ENCODE results near the gene FAM83C. TPM values are rescaled to one million over a fixed set of nuclear protein-coding genes. Genes with fewer than 3 reads are reported as not detected.
A peak's percentile ranks its signal among the peaks of the same experiment; 100 is the strongest.
"Not testable (repeated sequence)": the region's sequence is repeated elsewhere in the genome, so short reads cannot be mapped to it uniquely, and the experiment has no call there.

FAM83C gene
- polyA plus RNA-seq, 3 donors from 2014 or later: not detected

DNA sequence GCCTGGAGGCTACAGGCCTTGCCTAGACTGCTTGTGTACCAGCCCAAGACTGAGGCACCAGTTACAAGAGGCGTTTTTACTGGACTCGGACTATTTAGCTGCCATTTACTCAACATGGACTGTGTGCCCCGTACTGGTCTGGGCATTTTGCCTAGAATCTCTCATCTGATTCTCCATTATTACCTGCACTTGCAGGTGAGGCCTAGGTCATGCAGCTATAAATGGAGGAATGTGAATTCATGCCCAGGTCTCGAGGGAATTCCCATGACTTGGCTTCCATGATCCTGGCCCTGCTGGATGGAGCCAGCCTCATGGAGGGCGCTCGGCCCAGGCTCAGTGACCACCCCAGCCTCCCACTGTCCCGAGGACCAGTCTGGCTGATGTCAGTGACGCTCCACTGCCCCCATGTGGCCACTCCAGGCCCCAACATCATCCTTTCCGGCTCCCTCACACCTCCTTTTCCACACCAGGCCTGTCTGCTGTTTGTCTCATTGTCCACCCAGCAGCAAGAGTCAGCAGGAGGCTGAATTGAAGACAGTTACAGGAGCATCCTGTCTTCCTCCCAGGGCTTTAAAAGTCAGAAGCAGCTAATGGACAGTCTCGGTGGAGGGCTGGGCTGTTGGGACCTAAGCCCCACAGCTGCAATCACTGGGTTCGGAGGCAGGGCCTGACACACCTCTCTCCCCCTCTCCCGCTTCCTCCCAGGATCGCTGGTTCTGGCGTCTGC lies 23.0 kb downstream of the FAM83C start:
- DNase-seq: peak; percentile 49 to 61 (median 56)
- Mint-ChIP-seq H3K9me3 (no peaks in the 10 kb centered on the region), H3K36me3 (peaks cover 0 to 16% (median 7%) of the 10 kb centered on the region in 3 donors), H3K4me3 (no peak overlapping the region), H3K27ac (peak overlapping the region in 4 of 6 donors; percentile 34 to 80 (median 74)), H3K27me3 (ENCODE audit: low read depth in 3 of 3) (peaks cover 0 to 4% (median 2%) of the 10 kb centered on the region in 3 donors), H3K4me1 (peaks cover 4 to 7% of the 10 kb centered on the region in 2 donors)

- DNase-seq: no peak
- peaks cover 4 to 6% of the 10 kb centered on the region in 2 donors for H3K4me1 Mint-ChIP-seq
- peak overlapping the region in 3 of 6 donors; percentile 6 to 10 (median 8) for H3K27ac Mint-ChIP-seq
- H3K36me3 Mint-ChIP-seq: peaks cover 0 to 20% (median 7%) of the 10 kb centered on the region in 3 donors
- peaks cover 0 to 4% (median 0%) of the 10 kb centered on the region in 3 donors for H3K27me3 Mint-ChIP-seq (ENCODE audit: low read depth in 3 of 3)
- H3K4me3 Mint-ChIP-seq: no peak overlapping the region
- H3K9me3 Mint-ChIP-seq: no peaks in the 10 kb centered on the region
Measured at GRCh38 chr20:35267092-35267491, 25.1 kb downstream of the FAM83C start.

- peaks cover 0 to 2% (median 0%) of the 10 kb centered on the region in 3 donors for H3K27me3 Mint-ChIP-seq (ENCODE audit: low read depth in 3 of 3)
- H3K4me3 Mint-ChIP-seq: no peak overlapping the region
- DNase-seq: no peak
- peaks cover 4 to 6% of the 10 kb centered on the region in 2 donors for H3K4me1 Mint-ChIP-seq
- no peak overlapping the region for H3K27ac Mint-ChIP-seq
- peaks cover 0 to 16% (median 3%) of the 10 kb centered on the region in 3 donors for H3K36me3 Mint-ChIP-seq
- H3K9me3 Mint-ChIP-seq: no peaks in the 10 kb centered on the region
Measured at GRCh38 chr20:35264755-35265154, 27.5 kb downstream of the FAM83C start.

DNA sequence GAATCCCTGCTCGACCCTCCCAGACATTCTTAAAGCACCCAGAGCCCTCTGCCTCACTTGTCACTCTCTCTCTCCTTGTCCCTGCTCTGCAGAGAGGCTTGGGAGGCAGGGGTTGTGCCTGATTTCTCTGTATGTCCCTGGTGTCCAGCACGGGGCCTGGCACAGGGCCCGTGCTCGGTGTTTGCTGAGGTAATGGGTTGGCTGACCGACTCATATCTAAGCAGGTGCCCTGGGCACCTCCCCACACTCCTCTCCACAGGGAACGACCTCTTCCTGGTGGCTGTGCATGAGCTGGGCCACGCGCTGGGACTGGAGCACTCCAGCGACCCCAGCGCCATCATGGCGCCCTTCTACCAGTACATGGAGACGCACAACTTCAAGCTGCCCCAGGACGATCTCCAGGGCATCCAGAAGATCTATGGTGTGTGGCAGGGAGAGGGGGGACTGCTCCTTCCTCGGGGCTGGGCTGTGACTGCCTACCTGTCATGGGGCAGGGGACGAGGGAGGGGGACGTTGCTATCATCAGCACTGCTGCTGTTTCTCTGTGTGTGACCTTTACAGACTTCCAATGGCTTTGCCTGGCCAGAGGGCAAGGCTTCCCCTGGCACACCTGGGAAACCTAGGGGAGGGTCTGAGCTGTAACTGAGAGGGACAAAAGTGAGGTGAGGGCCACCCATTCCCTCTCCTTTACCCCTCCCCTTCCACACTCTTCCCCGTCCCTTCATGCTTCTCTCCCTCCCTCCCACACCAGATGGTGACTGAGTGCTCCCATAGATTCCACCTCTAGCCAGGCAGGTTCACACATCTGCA lies 28.5 kb downstream of the FAM83C start:
- DNase-seq: no peak
- H3K36me3 Mint-ChIP-seq: peaks cover 0 to 19% (median 3%) of the 10 kb centered on the region in 3 donors
- H3K27me3 Mint-ChIP-seq (ENCODE audit: low read depth in 3 of 3): no peaks in the 10 kb centered on the region
- peaks cover 2 to 4% of the 10 kb centered on the region in 2 donors for H3K4me1 Mint-ChIP-seq
- H3K9me3 Mint-ChIP-seq: no peaks in the 10 kb centered on the region
- no peak overlapping the region for H3K4me3 Mint-ChIP-seq
- H3K27ac Mint-ChIP-seq: peak overlapping the region in 4 of 6 donors; percentile 26 to 58 (median 47)

DNA sequence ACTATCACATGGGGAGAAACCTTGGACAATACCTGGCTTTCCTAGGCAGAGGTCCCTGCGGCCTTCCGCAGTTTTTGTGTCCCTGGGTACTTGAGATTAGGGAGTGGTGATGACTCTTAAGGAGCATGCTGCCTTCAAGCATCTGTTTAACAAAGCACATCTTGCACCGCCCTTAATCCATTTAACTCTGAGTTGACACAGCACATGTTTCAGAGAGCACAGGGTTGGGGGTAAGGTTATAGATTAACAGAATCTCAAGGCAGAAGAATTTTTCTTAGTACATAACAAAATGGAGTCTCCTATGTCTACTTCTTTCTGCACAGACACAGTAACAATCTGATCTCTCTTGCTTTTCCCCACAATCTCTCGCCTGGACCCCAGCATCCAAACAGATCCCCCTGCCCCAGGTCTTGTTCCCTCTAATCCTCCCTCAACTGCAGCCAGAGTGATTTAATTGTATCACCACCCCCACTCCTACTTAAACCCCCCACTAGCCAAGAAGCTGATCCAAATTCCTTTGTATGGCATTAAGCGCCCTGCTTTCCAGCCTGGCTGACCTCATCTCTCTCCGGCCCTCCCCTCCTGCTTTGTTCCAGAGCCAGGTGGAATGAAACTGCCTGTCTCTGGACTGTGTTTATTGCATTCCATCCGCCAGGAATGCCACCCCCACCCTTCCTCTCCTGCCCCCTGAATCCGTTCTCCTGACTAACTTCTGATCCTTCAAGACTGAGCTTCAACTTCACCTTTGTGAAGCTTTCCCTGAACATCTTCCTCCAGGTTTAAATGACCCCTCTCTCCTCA lies 29.3 kb downstream of the FAM83C start:
- not testable (repeated sequence) for H3K4me3 Mint-ChIP-seq; H3K9me3 Mint-ChIP-seq; H3K27me3 Mint-ChIP-seq (ENCODE audit: low read depth in 3 of 3); H3K4me1 Mint-ChIP-seq; DNase-seq
- Mint-ChIP-seq H3K36me3 (peaks cover 0 to 19% (median 3%) of the 10 kb centered on the region in 3 donors), H3K27ac (peak overlapping the region in 3 of 6 donors; percentile 26 to 70 (median 43))

DNA sequence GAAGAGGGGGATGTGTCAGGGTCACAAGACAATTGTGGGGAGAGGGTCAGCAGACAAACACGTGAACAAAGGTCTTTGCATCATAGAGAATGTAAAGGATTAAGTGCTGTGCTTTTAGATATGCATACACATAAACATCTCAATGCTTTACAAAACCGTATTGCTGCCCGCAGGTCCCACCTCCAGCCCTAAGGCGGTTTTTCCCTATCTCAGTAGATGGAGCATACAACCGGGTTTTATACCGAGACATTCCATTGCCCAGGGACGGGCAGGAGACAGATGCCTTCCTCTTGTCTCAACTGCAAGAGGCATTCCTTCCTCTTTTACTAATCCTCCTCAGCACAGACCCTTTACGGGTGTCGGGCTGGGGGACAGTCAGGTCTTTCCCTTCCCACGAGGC lies 29.9 kb downstream of the FAM83C start:
- H3K9me3 Mint-ChIP-seq; H3K27ac Mint-ChIP-seq; H3K4me3 Mint-ChIP-seq; H3K4me1 Mint-ChIP-seq; H3K27me3 Mint-ChIP-seq (ENCODE audit: low read depth in 3 of 3); DNase-seq: not testable (repeated sequence)
- peaks cover 0 to 14% (median 3%) of the 10 kb centered on the region in 3 donors for H3K36me3 Mint-ChIP-seq

DNA sequence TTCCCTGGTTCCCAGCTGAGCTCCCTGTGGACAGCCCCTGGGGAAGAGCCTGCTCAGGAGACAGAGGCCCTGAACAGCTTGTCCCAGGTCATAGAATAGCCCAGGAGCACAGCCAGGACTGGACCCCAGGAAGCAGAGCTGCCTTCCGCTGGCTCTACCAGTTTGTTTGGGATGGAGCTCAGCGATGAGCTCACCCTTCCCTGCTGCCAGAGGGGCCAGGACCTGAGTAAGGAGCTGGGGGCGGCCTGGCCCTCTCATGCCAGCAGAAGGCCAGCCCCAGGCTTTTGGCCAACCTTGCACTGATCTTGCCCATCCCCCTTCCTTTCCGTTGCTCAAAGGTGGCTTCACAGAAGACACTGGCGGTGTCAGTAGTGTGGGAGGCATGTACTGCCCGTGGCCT lies 31.8 kb downstream of the FAM83C start:
- Mint-ChIP-seq H3K27me3 (ENCODE audit: low read depth in 3 of 3) (peaks cover 0 to 2% (median 0%) of the 10 kb centered on the region in 3 donors), H3K36me3 (peaks cover 0 to 15% (median 4%) of the 10 kb centered on the region in 3 donors), H3K27ac (no peak overlapping the region), H3K9me3 (no peaks in the 10 kb centered on the region), H3K4me3 (no peak overlapping the region), H3K4me1 (peaks cover 0 to 2% of the 10 kb centered on the region in 2 donors)
- no peak for DNase-seq

- no peak overlapping the region for H3K4me3 Mint-ChIP-seq
- no peaks in the 10 kb centered on the region for H3K9me3 Mint-ChIP-seq
Measured at GRCh38 chr20:35257175-35257909, 34.9 kb downstream of the FAM83C start.

GRCh38 chr20:35254448-35254999 lies 37.7 kb downstream of the FAM83C start:
- peaks cover 38 to 39% of the 10 kb centered on the region in 2 donors for H3K4me1 Mint-ChIP-seq
- DNase-seq: no peak
- H3K27me3 Mint-ChIP-seq (ENCODE audit: low read depth in 3 of 3): peaks cover 6 to 10% (median 8%) of the 10 kb centered on the region in 3 donors
- no peaks in the 10 kb centered on the region for H3K9me3 Mint-ChIP-seq
- peaks cover 0 to 12% (median 6%) of the 10 kb centered on the region in 3 donors for H3K36me3 Mint-ChIP-seq
- H3K27ac Mint-ChIP-seq: peak overlapping the region; percentile 34 to 91 (median 70)
- H3K4me3 Mint-ChIP-seq: no peak overlapping the region

More at GRCh38 chr20:35257175-35257909, 34.9 kb downstream of the FAM83C start:
- H3K27me3 Mint-ChIP-seq (ENCODE audit: low read depth in 3 of 3): peaks cover 1 to 3% (median 2%) of the 10 kb centered on the region in 3 donors
- H3K27ac Mint-ChIP-seq: peak overlapping the region in 4 of 6 donors; percentile 12 to 53 (median 36)
- peaks cover 0 to 12% (median 6%) of the 10 kb centered on the region in 3 donors for H3K36me3 Mint-ChIP-seq
- no peak for DNase-seq
- peaks cover 15 to 16% of the 10 kb centered on the region in 2 donors for H3K4me1 Mint-ChIP-seq

GRCh38 chr20:35253010-35253409 lies 39.2 kb downstream of the FAM83C start:
- H3K27ac Mint-ChIP-seq: peak overlapping the region; percentile 78 to 94 (median 92)
- peaks cover 7 to 10% (median 8%) of the 10 kb centered on the region in 3 donors for H3K27me3 Mint-ChIP-seq (ENCODE audit: low read depth in 3 of 3)
- H3K9me3 Mint-ChIP-seq: no peaks in the 10 kb centered on the region
- H3K4me3 Mint-ChIP-seq: peak overlapping the region in 1 of 5 donors; percentile 45
- peaks cover 0 to 10% (median 6%) of the 10 kb centered on the region in 3 donors for H3K36me3 Mint-ChIP-seq
- no peak for DNase-seq
- peaks cover 38 to 39% of the 10 kb centered on the region in 2 donors for H3K4me1 Mint-ChIP-seq

GRCh38 chr20:35252598-35252997 lies 39.6 kb downstream of the FAM83C start:
- not testable (repeated sequence) for H3K9me3 Mint-ChIP-seq, DNase-seq, H3K36me3 Mint-ChIP-seq
- Mint-ChIP-seq H3K4me1 (peaks cover 38 to 43% of the 10 kb centered on the region in 2 donors), H3K4me3 (peak overlapping the region; percentile 71 to 83 (median 80)), H3K27ac (peak overlapping the region; percentile 94 to 100 (median 99)), H3K27me3 (ENCODE audit: low read depth in 3 of 3) (peaks cover 7 to 11% (median 10%) of the 10 kb centered on the region in 3 donors)

GRCh38 chr20:35252037-35252461 lies 40.2 kb downstream of the FAM83C start:
- Mint-ChIP-seq H3K4me1 (peaks cover 38 to 44% of the 10 kb centered on the region in 2 donors), H3K9me3 (no peaks in the 10 kb centered on the region), H3K36me3 (peaks cover 6 to 8% (median 7%) of the 10 kb centered on the region in 3 donors), H3K4me3 (peak overlapping the region; percentile 71 to 83 (median 80)), H3K27ac (peak overlapping the region; percentile 94 to 100 (median 99)), H3K27me3 (ENCODE audit: low read depth in 3 of 3) (peaks cover 7 to 12% (median 9%) of the 10 kb centered on the region in 3 donors)
- DNase-seq: peak; percentile 84 to 90 (median 88)

Data from immature natural killer cell (primary cell).